GM12872 (cell line): ENCODE data around the gene KDM3A.

ENCODE experiments used
- CTCF ChIP-seq: IDR thresholded peaks from 3 replicates; pipeline ENCODE4 v1.5.1; 2011; ENCODE audit warnings: low read depth, mild to moderate bottlenecking, low read length, moderate library complexity; ENCODE audit not compliant: insufficient read depth

KDM3A gene

DNA sequence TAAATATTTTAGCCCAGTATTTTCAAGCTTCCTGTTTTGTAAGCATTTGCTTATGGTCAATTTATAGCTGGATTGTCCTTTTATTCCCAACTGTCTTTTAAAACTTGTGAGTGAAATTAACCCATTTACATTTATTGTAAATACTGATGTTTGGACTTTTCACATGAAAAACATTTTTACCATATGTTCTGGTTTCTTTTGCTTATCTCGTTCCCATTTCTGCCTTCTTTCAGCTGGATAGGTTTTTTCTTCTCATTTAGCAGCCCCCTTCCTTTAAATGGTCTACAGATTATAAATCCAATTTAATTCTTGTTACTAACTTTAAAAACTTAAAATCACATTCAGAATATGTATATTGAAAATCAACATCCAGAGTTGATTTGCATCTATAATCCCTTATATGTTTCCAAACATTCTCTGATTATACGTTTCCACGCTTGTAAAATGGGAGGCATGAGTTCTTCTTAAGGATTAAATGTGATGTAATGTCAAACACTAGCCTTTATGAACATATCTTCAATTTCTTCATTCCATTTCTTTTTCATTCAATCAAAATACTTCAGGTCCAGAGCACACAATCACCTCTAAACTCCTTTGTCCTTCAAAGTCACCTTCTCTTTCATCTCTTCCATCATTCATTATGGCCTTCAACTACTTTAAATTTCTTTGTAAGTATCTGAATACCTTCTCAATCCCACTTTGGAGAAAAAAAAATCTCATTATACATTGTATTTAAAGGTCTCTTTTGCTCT lies 1.1 kb upstream of the KDM3A start:
- TF ChIP-seq CTCF: no peak

- TF ChIP-seq CTCF: no peak
Measured at GRCh38 chr2:86441392-86441881, 266 bp downstream of the KDM3A start.

- TF ChIP-seq CTCF: no peak
Measured at GRCh38 chr2:86441882-86442641, 891 bp downstream of the KDM3A start.

GRCh38 chr2:86442642-86443005 lies 1.5 kb downstream of the KDM3A start:
- TF ChIP-seq CTCF: no peak

- TF ChIP-seq CTCF: no peak
Measured at GRCh38 chr2:86443631-86444350, 2.6 kb downstream of the KDM3A start.

- no peak for TF ChIP-seq CTCF
Measured at GRCh38 chr2:86445436-86445835, 4.3 kb downstream of the KDM3A start.

DNA sequence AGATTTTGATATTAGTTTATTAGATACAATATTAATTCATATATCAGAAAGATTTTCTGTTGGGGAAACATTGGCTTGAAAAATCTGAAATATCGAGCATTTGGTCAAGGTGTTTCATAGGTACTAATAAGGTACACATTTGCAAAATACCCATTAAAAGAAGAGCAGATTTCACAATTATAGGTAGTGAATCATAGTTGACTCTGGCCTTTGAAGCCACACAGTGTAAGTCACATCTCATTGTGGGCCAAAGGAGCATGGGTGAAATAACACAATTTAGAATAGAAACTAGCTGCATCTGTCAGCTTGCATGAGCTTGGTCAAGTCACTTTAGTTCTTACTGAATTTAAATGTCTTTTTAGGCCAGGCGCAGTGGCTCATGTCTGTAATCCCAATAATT lies 4.9 kb downstream of the KDM3A start:
- TF ChIP-seq CTCF: no peak
